ENCODE results near the gene ITGB1BP1. TPM values are rescaled to one million over a fixed set of nuclear protein-coding genes. Genes with fewer than 3 reads are reported as not detected.
A peak's percentile ranks its signal among the peaks of the same experiment; 100 is the strongest.

Gene ITGB1BP1
- total RNA-seq, 4 donors from 2014 or later, result 10.7 to 27.7 (median 21.7) TPM

- in situ Hi-C loops (cut with MboI; ENCODE audit: low pct_ligation_motif_present in 1 of 4, low pct_unique_long_range_greater_than_20kb in 1 of 4, low sequenced_read_pairs in 3 of 4), result no loop called here
Observed at GRCh38 chr2:9390151-9390850, 33.0 kb downstream of the ITGB1BP1 start.

GRCh38 chr2:9388950-9389911 lies 34.1 kb downstream of the ITGB1BP1 start:
- TF ChIP-seq POLR2A (IDR thresholded peaks at IDR 0.05) (no peak), EP300 (IDR thresholded peaks at IDR 0.05; ENCODE audit: low read depth) (no peak), POLR2AphosphoS5 (IDR thresholded peaks at IDR 0.05) (no peak)
- TF ChIP-seq, protein P1, sequence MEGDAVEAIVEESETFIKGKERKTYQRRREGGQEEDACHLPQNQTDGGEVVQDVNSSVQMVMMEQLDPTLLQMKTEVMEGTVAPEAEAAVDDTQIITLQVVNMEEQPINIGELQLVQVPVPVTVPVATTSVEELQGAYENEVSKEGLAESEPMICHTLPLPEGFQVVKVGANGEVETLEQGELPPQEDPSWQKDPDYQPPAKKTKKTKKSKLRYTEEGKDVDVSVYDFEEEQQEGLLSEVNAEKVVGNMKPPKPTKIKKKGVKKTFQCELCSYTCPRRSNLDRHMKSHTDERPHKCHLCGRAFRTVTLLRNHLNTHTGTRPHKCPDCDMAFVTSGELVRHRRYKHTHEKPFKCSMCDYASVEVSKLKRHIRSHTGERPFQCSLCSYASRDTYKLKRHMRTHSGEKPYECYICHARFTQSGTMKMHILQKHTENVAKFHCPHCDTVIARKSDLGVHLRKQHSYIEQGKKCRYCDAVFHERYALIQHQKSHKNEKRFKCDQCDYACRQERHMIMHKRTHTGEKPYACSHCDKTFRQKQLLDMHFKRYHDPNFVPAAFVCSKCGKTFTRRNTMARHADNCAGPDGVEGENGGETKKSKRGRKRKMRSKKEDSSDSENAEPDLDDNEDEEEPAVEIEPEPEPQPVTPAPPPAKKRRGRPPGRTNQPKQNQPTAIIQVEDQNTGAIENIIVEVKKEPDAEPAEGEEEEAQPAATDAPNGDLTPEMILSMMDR (IDR thresholded peaks at IDR 0.05), result no peak
- no peak for DNase-seq
- Histone ChIP-seq H3K9me3 (no peaks in the 10 kb centered on the region), H3K4me3 (no peak overlapping the region), H3K27ac (no peak overlapping the region), H3K36me3 (peaks cover 0 to 24% (median 3%) of the 10 kb centered on the region in 4 donors), H3K27me3 (no peaks in the 10 kb centered on the region), H3K4me1 (no peaks in the 10 kb centered on the region)
- in situ Hi-C loops (cut with MboI; ENCODE audit: low pct_ligation_motif_present in 1 of 4, low pct_unique_long_range_greater_than_20kb in 1 of 4, low sequenced_read_pairs in 3 of 4), result no loop called here
- 86% methylated on average over 28 of the region's 28 CpGs; no CpG with 5 or more reads in 1 of the 2 donors for WGBS, 2 donors (ENCODE audit: low coverage in 1 of 2)
- intact Hi-C loops (cut with DNase I; ENCODE audit: low total_unique reads), result no loop called here

More at GRCh38 chr2:9390151-9390850, 33.0 kb downstream of the ITGB1BP1 start:
- WGBS, 2 donors (ENCODE audit: low coverage in 1 of 2), result 87% methylated on average over 7 of the region's 7 CpGs; no CpG with 5 or more reads in 1 of the 2 donors
- no peaks in the 10 kb centered on the region for H3K4me1 ChIP-seq
- no peak for DNase-seq
- H3K4me3 ChIP-seq, result no peak overlapping the region
- no peak overlapping the region for H3K27ac ChIP-seq
- peaks cover 0 to 17% (median 3%) of the 10 kb centered on the region in 4 donors for H3K36me3 ChIP-seq
- H3K9me3 ChIP-seq, result no peaks in the 10 kb centered on the region
- intact Hi-C loops (cut with DNase I; ENCODE audit: low total_unique reads), result no loop called here
- TF ChIP-seq, protein P1 (IDR thresholded peaks at IDR 0.05), result no peak
- no peak for TF ChIP-seq POLR2A (IDR thresholded peaks at IDR 0.05)
- TF ChIP-seq EP300 (IDR thresholded peaks at IDR 0.05; ENCODE audit: low read depth), result no peak
- no peak for TF ChIP-seq POLR2AphosphoS5 (IDR thresholded peaks at IDR 0.05)
- H3K27me3 ChIP-seq, result no peaks in the 10 kb centered on the region

- 89% methylated on average over 11 of the region's 11 CpGs; no CpG with 5 or more reads in 1 of the 2 donors for WGBS, 2 donors (ENCODE audit: low coverage in 1 of 2)
- Histone ChIP-seq H3K4me3 (no peak overlapping the region), H3K36me3 (peaks cover 0 to 24% (median 3%) of the 10 kb centered on the region in 4 donors), H3K27me3 (no peaks in the 10 kb centered on the region), H3K27ac (peak overlapping the region in 1 of 4 donors; percentile 60), H3K9me3 (no peaks in the 10 kb centered on the region), H3K4me1 (no peaks in the 10 kb centered on the region)
- in situ Hi-C loops (cut with MboI; ENCODE audit: low pct_ligation_motif_present in 1 of 4, low pct_unique_long_range_greater_than_20kb in 1 of 4, low sequenced_read_pairs in 3 of 4) (no loop called here), intact Hi-C loops (cut with DNase I; ENCODE audit: low total_unique reads) (no loop called here)
- TF ChIP-seq EP300 (IDR thresholded peaks at IDR 0.05; ENCODE audit: low read depth) (no peak), POLR2AphosphoS5 (IDR thresholded peaks at IDR 0.05) (no peak), POLR2A (IDR thresholded peaks at IDR 0.05) (no peak)
- TF ChIP-seq, protein P1 (IDR thresholded peaks at IDR 0.05), result no peak
- DNase-seq, result no peak
Observed at GRCh38 chr2:9388199-9388681, 35.1 kb downstream of the ITGB1BP1 start.

- no peak overlapping the region for H3K4me3 ChIP-seq
- 37 to 88% methylated on average over 2 to 6 of the region's 6 CpGs for WGBS, 2 donors (ENCODE audit: low coverage in 1 of 2)
- intact Hi-C loops (cut with DNase I; ENCODE audit: low total_unique reads) (no loop called here), in situ Hi-C loops (cut with MboI; ENCODE audit: low pct_ligation_motif_present in 1 of 4, low pct_unique_long_range_greater_than_20kb in 1 of 4, low sequenced_read_pairs in 3 of 4) (no loop called here)
- TF ChIP-seq POLR2A (IDR thresholded peaks at IDR 0.05), result no peak
- no peak for TF ChIP-seq POLR2AphosphoS5 (IDR thresholded peaks at IDR 0.05)
- TF ChIP-seq EP300 (IDR thresholded peaks at IDR 0.05; ENCODE audit: low read depth), result no peak
- TF ChIP-seq, protein P1 (IDR thresholded peaks at IDR 0.05), result no peak
- H3K27me3 ChIP-seq, result no peaks in the 10 kb centered on the region
- no peaks in the 10 kb centered on the region for H3K9me3 ChIP-seq
- peaks cover 0 to 24% (median 6%) of the 10 kb centered on the region in 4 donors for H3K36me3 ChIP-seq
- peaks cover 0 to 4% (median 3%) of the 10 kb centered on the region in 4 donors for H3K4me1 ChIP-seq
- DNase-seq, result no peak
- peak overlapping the region in 1 of 4 donors; percentile 60 for H3K27ac ChIP-seq
Observed at GRCh38 chr2:9385841-9386240, 37.5 kb downstream of the ITGB1BP1 start.
